Endothelial cell (in vitro differentiated cells): ENCODE measurements around the gene SIAE. TPM values are rescaled to one million over a fixed set of nuclear protein-coding genes. Genes with fewer than 3 reads are reported as not detected.

ENCODE experiments used
- DNase-seq: peaks from one replicate; pipeline ENCODE4 v3.0.0; 2021; ENCODE audit warnings: low spot score
- H3K27ac Mint-ChIP-seq: one replicate; pipeline ENCODE4 v1.8.0; 2021; ENCODE audit warnings: mixed read lengths, inconsistent platforms; ENCODE audit not compliant: unreplicated experiment
- H3K27me3 Mint-ChIP-seq: one replicate; pipeline ENCODE4 v1.8.0; 2021; ENCODE audit warnings: mild to moderate bottlenecking, moderate library complexity, mixed read lengths, inconsistent platforms; ENCODE audit not compliant: unreplicated experiment
- H3K36me3 Mint-ChIP-seq: one replicate; pipeline ENCODE4 v1.8.0; 2021; ENCODE audit warnings: mild to moderate bottlenecking, low read depth, mixed read lengths, inconsistent platforms; ENCODE audit not compliant: unreplicated experiment
- H3K4me1 Mint-ChIP-seq: one replicate; pipeline ENCODE4 v1.8.0; 2021; ENCODE audit warnings: mild to moderate bottlenecking, mixed read lengths, inconsistent platforms; ENCODE audit not compliant: unreplicated experiment
- H3K4me3 Mint-ChIP-seq: one replicate; pipeline ENCODE4 v1.8.0; 2021; ENCODE audit warnings: mild to moderate bottlenecking, mixed read lengths, inconsistent platforms; ENCODE audit not compliant: unreplicated experiment
- H3K9me3 Mint-ChIP-seq: one replicate; pipeline ENCODE4 v1.8.0; 2021; ENCODE audit warnings: mixed read lengths, inconsistent platforms; ENCODE audit not compliant: unreplicated experiment
- total RNA-seq: library from RNA; stranded (reverse); fragmentation: NEBNext Ultra II Directional; extraction: Animal tissue kit (Norgen Biotek cat#: 25700); gene quantifications from one replicate; pipeline ENCODE4 v1.2.1, GENCODE V29; 2021; ENCODE audit not compliant: unreplicated experiment
- TF ChIP-seq, protein P1 (sequence below): fragments of 200-600 bp; sonication (generic); IDR thresholded peaks from one replicate; pipeline ENCODE4 v1.5.0; 2021; ENCODE audit warnings: antibody characterized with exemption; ENCODE audit not compliant: unreplicated experiment

The SIAE gene
- total RNA-seq, 1 donor from 2014 or later: 11.4 TPM

DNA sequence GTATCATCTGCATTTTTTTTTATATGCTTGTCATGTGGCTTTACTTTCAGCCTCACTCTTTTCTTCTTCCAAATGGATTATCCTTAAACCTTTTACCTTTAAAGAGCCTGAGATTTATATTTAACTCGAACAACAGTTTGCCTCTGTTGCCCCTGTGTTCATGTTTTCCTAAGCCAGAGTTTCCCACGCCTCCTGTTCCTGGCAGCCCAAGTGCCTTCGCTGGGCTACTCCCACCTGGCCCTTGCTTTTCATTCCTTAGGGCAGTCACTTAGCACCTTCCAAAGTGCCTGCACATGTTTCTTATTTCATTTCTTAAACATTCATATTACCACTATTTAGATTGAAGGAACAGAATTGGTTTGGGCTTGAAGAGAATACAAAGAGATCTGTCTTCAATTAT is 37.6 kb downstream of the SIAE start:
- Mint-ChIP-seq H3K36me3 (peaks cover 53% of the 10 kb centered on the region), H3K4me1 (peaks cover 4% of the 10 kb centered on the region), H3K9me3 (no peaks in the 10 kb centered on the region), H3K4me3 (peak overlapping the region; percentile 33), H3K27me3 (peaks cover 2% of the 10 kb centered on the region), H3K27ac (no peak overlapping the region)
- TF ChIP-seq, protein P1, sequence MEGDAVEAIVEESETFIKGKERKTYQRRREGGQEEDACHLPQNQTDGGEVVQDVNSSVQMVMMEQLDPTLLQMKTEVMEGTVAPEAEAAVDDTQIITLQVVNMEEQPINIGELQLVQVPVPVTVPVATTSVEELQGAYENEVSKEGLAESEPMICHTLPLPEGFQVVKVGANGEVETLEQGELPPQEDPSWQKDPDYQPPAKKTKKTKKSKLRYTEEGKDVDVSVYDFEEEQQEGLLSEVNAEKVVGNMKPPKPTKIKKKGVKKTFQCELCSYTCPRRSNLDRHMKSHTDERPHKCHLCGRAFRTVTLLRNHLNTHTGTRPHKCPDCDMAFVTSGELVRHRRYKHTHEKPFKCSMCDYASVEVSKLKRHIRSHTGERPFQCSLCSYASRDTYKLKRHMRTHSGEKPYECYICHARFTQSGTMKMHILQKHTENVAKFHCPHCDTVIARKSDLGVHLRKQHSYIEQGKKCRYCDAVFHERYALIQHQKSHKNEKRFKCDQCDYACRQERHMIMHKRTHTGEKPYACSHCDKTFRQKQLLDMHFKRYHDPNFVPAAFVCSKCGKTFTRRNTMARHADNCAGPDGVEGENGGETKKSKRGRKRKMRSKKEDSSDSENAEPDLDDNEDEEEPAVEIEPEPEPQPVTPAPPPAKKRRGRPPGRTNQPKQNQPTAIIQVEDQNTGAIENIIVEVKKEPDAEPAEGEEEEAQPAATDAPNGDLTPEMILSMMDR: no peak
- no peak for DNase-seq

DNA sequence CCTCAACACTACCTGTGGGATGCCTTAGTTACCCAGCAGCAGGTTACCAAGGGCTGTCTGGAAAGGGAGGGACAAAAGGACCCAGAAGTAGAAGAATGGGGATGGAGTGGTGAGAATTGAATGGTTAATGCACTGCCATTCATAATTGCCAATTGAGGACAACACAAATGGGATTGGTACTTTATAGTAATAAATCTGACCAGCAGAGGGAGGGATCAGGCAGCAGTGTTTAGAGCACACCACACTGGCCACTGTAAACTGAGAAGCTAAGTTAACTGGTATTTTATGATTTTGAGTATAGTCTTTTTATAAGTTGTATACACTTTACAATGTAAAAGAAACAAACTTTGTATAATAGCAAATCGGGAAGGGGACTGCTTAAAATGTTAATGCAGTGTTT is 40.2 kb downstream of the SIAE start:
- DNase-seq: no peak
- TF ChIP-seq, protein P1: peak; percentile 22
- H3K27ac Mint-ChIP-seq: no peak overlapping the region
- H3K36me3 Mint-ChIP-seq: peaks cover 64% of the 10 kb centered on the region
- H3K9me3 Mint-ChIP-seq: no peaks in the 10 kb centered on the region
- H3K4me3 Mint-ChIP-seq: peak overlapping the region; percentile 18
- no peaks in the 10 kb centered on the region for H3K27me3 Mint-ChIP-seq
- no peaks in the 10 kb centered on the region for H3K4me1 Mint-ChIP-seq

DNA sequence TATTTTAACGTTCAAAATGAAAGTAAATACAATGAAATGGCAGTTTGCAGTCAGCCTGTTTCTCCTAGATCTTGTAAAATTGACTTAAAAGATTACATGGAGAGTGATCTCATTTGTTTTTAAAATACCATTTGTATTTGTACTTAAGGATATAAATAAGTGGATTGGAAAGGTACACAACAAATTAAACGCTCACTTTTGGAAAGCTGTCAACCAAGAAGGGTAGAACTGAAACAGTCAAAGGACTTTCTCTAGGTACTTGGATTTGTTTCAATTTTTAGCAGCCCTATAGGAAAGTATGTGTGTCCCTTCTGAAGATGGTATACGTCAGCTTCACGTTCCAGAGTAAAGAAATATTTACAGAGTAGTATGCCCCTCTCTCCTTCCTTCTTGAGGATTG is 43.6 kb downstream of the SIAE start:
- DNase-seq: no peak
- peak overlapping the region; percentile 48 for H3K27ac Mint-ChIP-seq
- TF ChIP-seq, protein P1: no peak
- no peaks in the 10 kb centered on the region for H3K9me3 Mint-ChIP-seq
- H3K27me3 Mint-ChIP-seq: no peaks in the 10 kb centered on the region
- H3K4me1 Mint-ChIP-seq: peaks cover 21% of the 10 kb centered on the region
- no peak overlapping the region for H3K4me3 Mint-ChIP-seq
- H3K36me3 Mint-ChIP-seq: peaks cover 62% of the 10 kb centered on the region

DNA sequence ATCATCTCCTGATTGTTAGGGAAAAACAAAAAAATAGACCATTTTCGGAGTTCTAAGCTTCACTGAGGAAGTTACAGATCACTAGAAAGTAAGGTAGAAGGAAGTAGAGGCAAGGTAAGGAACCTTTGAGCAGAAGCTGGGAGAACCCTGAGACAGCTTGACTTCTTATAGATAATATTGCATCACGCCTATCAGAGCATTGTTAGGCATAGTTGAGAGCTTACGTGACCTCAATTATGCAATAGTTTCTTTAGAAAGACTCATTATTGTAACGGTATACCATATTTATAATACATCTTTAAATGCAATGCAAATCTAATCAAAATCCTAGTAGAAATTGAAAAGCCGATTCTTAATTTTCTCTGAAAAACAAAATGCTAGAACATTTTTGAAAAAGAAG is 46.0 kb downstream of the SIAE start:
- TF ChIP-seq, protein P1: no peak
- peak overlapping the region; percentile 70 for H3K27ac Mint-ChIP-seq
- H3K36me3 Mint-ChIP-seq: peaks cover 59% of the 10 kb centered on the region
- no peak for DNase-seq
- peaks cover 2% of the 10 kb centered on the region for H3K27me3 Mint-ChIP-seq
- H3K4me1 Mint-ChIP-seq: peaks cover 36% of the 10 kb centered on the region
- H3K4me3 Mint-ChIP-seq: no peak overlapping the region
- no peaks in the 10 kb centered on the region for H3K9me3 Mint-ChIP-seq

DNA sequence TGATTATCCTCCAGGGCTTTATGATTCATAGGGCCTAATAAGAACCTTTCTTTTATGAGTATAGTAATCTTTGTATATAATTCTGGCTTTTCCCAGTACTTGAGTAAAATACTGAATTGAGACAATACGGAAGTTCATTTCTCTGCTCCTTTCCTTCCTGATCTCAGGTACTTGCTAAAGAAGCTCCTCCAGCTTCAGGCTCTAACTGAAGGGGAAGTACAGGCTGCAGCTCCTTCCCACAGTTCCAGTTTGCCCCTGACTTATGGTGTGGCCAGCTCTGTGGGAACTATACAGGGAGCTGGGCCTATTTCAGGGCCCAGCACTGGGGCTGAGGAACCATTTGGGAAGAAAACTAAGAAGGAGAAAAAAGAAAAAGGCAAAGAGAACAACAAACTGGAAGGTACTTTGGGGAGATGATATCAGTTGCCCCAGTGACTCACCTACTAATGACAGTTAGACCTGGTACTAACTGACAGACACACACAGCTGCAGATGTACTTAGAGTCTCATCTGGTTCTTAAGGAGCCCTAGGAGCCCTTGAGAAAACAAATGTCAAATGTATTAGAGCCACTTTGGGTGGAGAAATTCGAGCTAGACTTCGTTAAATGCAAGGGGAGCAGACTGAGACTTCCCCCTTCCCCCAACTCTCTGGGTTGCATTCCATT is 47.9 kb downstream of the SIAE start:
- Mint-ChIP-seq H3K4me1 (peaks cover 44% of the 10 kb centered on the region), H3K27ac (peak overlapping the region; percentile 30), H3K4me3 (peak overlapping the region; percentile 89), H3K36me3 (peaks cover 40% of the 10 kb centered on the region), H3K27me3 (peaks cover 2% of the 10 kb centered on the region), H3K9me3 (no peaks in the 10 kb centered on the region)
- TF ChIP-seq, protein P1: no peak
- DNase-seq: no peak
